NCI-H2107 (cell line): ENCODE results near the gene DENND6B.
"Not testable (repeated sequence)": the region's sequence is repeated elsewhere in the genome, so short reads cannot be mapped to it uniquely, and the experiment has no call there.

Source experiments
- DNase-seq: peaks from one replicate; lab custom pipeline; 2025; lab: John Stamatoyannopoulos, UW

DENND6B gene

DNA sequence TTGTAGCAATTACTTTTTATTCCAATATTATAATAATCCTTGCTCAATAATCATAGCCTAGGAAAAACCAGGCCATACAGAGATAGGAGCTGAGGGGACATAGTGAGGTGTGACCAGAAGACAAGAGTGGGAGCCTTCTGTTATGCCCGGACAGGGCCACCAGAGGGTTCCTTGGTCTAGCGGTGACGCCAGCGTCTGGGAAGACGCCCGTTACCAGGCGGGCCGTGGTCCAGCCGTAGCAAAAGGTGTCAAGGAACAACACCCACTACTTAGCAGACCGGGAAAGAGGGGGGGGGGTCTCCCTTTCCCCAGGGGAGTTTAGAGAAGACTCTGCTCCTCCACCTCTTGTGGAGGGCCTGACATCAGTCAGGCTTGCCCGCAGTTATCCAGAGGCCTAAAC, 53.5 kb downstream of the DENND6B start:
- not testable (repeated sequence) for DNase-seq

GRCh38 chr22:50272044-50272802, 54.6 kb downstream of the DENND6B start:
- no peak for DNase-seq

DNA sequence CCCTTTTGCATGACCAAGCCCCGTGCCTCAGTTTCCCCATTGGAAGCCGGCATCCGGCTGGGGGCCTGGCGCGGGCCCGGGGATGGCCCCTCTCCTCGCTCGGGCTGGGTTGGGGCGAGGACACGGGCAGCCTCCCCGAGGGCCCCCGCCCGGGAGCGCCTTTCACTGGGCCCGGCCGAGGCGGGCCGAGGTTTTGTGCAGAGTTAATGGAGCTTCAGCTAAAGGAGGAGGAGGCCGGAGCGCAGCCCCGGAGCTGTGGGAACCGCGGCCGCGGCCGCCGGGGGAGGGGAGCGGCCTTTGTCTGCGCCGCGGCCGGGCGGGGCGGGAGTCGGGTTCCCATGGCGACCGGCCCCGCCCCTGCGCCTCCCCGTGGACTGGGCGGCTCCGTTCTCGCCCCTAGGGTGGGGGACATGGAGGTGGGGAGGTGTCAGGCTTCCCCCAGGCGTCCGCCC, 55.3 kb downstream of the DENND6B start:
- peak; percentile 43 for DNase-seq

DNA sequence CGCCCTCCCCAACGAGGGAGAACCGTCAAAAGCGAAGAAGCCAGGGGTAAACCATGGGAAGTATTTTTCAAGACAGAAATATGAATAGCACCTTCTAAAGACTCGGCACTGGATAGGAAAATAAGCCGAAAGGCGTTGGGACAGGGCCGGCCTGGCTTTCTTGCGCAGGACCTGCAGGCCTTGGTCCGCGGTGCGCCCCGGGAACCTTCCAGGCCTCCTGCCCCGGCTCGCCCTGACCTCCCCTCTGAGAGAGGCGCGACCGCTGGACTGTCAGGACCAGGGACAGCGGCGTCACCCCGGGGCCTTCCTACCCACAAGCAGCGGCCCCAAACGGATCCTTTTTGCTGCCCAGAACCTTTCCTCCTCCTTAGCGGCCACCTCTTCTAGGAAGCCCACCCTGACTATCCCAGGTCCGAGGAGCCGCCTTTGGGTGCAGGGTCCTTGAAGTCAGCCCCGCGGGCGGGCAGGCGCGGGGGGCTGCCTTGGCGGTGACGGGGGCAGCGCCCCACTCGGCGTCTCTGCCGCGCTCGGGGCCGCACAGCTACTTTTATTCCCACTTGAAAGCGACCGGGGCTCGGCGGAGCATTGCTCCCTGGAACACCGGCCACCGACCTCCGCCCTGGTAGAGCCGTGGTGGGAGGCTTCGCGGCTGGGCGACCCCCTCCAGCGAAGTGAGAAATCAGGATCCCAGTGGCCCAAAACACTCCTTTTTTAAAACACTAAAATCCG, 56.0 kb downstream of the DENND6B start:
- no peak for DNase-seq

GRCh38 chr22:50269970-50270665, 56.7 kb downstream of the DENND6B start, which contains the start of gene MAPK11:
MAPK11 (minus strand) TSS chr22:50270380; CDS start chr22:50270292, 88 bp downstream.
- DNase-seq = no peak

GRCh38 chr22:50269573-50269969, 57.2 kb downstream of the DENND6B start:
- no peak for DNase-seq

DNA sequence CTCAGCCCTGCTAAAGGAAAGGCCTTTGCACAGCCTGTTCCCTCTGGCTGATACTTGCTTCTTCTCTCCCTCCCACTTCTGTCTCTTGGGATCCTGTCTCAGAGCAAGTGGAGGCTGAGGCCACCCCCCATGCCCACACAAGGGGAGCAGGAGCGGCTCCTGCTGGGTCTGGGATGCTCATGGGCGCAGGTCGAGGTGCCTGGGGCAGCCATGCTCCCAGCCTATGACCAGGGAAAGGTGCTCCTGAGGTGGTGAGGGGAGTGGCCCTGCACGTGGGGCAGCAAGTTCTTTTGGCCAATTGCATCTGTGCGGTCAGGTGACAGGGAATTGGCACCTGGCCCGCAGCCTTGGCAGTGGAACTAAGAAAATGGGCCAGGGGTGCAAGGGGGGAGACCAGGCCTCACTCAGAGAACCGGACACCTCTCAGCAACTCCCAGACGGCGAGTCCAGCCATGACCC, 58.1 kb downstream of the DENND6B start:
- no peak for DNase-seq

DNA sequence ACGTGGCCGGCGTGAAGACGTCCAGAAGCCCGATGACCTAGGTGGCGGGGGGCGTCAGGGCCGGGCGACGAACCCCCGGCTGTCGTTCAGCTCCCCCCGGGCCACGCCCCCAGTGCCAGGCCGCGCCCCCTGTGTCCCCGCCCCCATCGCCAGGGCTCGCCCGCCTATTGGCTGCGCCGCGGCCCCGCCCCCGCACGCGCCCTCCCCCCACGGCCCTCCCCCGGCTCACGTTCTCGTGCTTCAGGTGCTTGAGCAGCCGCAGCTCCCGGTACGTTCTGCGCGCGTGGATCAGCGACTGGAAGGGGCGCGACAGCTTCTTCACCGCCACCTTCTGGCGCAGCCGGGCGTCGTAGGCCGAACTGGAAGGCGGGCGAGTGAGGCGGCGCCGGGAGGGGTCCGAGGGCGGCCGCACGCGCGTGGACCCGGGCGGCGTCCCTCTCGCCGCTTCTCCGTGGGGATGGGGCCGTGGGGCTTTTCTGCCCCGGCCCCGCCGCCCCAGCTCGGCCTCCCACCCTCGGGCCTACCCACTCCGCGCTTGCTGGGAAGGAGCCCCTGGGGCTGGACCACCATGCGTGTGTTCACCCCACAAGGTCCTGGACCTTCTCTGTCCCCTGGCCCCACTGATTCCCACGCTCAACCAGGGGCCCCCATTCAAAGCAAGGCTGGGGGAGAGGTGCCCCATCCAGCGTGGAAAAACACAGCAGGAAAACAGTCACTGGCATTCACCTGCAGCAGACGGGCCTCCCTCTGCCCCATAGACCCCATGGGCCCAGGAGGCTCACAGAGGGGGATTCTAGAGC, 59.0 kb downstream of the DENND6B start:
- no peak for DNase-seq

GRCh38 chr22:50266994-50267393, 59.8 kb downstream of the DENND6B start:
- DNase-seq = no peak

DNA sequence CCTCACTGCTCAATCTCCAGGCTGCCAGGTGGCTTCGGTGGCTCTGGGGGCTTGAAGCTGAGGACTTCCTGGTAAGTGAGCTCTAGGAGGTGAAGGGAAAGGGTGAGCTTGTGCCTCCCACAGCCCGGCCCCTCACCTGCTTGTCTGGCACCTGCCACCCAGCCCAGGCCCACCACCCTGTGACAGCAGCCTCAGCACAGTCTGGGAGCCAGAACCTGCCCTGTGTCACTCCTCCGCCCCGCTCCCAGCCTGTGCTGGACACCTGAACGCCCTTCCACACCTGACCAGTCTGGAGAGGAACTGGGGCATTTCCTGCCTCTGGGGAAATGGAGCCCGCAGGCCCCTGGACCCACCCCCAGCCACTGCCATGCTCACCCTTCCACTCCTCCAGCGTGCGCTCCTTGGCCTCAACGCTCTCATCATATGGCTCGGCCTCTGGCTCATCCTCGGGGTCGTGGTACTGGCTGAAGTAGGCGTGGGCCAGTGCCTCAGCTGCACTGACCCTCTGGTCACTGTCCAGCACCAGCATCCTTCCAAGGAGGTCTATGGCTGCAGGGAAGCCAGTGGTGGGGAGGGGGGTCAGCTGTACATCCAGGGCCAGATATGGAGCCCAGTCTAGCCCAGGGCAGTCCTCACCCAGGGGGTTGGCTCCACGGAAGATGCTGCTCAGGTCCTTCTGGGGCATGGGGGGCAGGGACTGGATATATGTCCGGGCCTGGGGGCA, 61.7 kb downstream of the DENND6B start:
- DNase-seq = no peak

DNA sequence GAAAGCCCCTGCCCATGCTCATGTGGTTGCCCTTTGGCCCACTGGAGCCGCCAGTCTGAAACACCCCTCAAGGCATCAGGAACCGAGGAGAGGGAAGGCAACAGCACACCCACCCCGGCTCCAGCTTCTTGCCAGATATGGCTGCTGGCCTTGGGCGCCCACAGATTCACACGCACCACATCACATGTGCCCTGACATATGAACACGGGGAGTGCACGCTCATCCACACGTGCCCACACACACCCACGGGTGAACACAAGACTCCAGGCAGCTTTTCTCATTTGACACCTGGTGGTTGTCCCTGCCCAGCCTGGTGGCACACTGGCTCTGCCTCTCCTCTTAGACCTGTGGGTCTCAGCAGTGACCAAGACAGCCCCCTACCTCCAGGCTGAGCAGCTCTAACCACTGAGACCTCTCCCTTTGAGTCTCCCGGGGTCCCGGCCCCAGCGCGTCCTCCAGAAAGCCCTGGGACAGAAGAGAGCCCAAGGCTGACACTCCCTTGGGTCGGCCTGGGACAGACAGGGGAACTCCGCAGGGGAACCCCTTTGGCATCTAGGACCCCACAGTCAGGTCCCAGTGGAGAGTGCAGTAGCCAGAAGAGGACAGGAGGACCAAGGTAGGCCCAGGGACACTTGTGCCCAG, 62.6 kb downstream of the DENND6B start:
- DNase-seq = no peak

- DNase-seq = no peak
Observed at GRCh38 chr22:50262973-50263617, 63.7 kb downstream of the DENND6B start.

DNA sequence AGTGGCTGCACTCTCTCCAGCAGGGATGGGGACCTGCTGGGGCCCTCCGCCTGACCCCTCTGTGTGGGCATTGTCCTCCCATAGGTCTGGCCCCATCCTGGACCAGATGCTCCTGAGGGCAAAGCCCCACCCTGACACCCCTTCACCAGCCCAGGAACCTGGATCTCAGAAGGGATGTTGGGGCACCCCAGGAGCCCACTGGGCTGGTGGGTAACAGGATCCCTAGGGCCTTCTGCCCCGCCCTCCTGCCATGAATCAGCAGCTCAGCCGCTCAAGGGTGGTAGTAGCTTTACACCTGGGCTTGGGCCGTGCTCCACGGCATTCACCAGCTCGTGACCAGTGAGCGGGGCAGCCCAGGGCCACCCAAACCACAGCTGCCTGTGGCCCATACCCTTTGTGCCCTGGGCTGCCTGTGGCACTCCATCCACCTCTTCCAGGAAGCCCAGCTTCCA, 64.3 kb downstream of the DENND6B start:
- DNase-seq = no peak

GRCh38 chr22:50261615-50262459, 65.0 kb downstream of the DENND6B start, which contains the start of gene MAPK12:
MAPK12 (minus strand) TSS chr22:50261683; CDS start chr22:50261509, 174 bp downstream.
- DNase-seq = no peak

DNA sequence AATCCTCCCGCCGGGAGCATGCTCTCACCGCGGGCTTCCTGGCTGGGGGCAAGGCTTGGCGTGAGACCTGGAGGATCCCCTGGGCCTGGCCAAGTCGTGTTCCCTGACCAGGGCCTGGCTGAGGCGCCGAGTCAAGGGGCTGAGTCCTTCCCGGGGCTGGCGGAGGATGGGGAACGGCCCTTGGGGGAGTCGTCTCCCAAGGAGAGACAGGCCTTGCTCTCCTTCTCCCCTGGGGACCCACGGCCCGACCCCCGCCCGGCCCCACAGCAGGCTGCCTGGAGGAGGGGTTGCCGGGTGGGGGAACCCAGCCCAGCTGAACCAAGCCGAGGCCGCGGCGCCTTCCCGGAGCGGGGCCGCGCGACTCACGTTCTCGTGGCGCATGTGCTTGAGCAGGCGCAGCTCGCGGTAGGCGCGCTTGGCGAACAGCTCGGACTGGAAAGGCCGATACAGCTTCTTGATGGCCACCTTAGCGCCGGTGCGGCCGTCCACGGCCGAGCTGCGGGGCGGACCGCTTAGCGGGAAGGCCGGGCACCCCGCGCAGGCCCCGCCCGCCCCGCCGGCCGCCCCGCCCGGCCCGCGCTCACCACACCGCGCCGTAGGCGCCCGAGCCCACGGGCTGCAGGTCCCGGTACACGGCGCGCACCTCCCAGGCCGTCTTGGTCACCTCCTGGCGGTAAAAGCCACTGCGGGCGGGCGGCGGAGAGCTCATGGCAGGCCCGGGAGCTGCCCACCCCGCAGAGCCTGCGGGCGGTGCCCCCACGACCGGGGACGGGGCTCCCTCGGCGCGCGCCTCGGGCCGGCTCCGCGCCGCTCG, 65.8 kb downstream of the DENND6B start:
- DNase-seq = no peak

- DNase-seq = no peak
Observed at GRCh38 chr22:50260434-50260800, 66.4 kb downstream of the DENND6B start.

- no peak for DNase-seq
Observed at GRCh38 chr22:50259302-50259701, 67.5 kb downstream of the DENND6B start.
